ENCODE data around the gene HSF2.

DNA sequence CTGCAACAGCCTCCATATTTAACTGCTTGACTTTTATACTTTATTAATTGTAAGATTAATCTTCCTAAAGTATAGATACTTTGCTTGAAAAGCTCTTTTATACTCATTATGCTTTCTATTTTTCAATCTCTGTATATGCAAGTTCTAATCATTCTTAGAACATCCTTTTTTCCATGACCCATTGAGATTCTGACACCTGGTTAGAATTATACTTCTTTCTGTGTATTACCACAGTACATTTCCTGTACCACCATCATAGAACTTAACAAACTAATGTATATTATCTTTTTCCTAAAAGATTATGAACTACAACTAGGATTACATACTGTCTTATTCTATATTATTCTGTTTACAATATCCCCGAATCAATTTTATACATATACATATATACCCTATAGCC lies 58.6 kb downstream of the HSF2 start:
- TF ChIP-seq POLR2A (IDR thresholded peaks at IDR 0.05; ENCODE audit: low read depth) (no peak), EP300 (IDR thresholded peaks at IDR 0.05) (no peak)
- TF ChIP-seq, protein P1, sequence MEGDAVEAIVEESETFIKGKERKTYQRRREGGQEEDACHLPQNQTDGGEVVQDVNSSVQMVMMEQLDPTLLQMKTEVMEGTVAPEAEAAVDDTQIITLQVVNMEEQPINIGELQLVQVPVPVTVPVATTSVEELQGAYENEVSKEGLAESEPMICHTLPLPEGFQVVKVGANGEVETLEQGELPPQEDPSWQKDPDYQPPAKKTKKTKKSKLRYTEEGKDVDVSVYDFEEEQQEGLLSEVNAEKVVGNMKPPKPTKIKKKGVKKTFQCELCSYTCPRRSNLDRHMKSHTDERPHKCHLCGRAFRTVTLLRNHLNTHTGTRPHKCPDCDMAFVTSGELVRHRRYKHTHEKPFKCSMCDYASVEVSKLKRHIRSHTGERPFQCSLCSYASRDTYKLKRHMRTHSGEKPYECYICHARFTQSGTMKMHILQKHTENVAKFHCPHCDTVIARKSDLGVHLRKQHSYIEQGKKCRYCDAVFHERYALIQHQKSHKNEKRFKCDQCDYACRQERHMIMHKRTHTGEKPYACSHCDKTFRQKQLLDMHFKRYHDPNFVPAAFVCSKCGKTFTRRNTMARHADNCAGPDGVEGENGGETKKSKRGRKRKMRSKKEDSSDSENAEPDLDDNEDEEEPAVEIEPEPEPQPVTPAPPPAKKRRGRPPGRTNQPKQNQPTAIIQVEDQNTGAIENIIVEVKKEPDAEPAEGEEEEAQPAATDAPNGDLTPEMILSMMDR (IDR thresholded peaks at IDR 0.05), result no peak

Data from esophagus muscularis mucosa (tissue), 4 donors.